Trophoblast cell (in vitro differentiated cells and primary cell): ENCODE results near the gene OXTR.

Experiments
- DNase-seq, 2 donors: peaks; one replicate each; pipeline ENCODE4 v3.0.0-alpha.2; 2016
- H2AFZ ChIP-seq: 2 replicates; pipeline ENCODE4 v1.6.1; 2013; ENCODE audit warnings: low read length, moderate library complexity, mild to moderate bottlenecking; ENCODE audit not compliant: insufficient read depth, poor library complexity
- H2AK5ac ChIP-seq: 2 replicates; pipeline ENCODE4 v1.6.1; 2013; ENCODE audit warnings: mild to moderate bottlenecking, low read length
- H2BK120ac ChIP-seq: 2 replicates; pipeline ENCODE4 v1.6.1; 2013; ENCODE audit warnings: low read length, mild to moderate bottlenecking, moderate library complexity; ENCODE audit not compliant: insufficient read depth, poor library complexity
- H2BK12ac ChIP-seq: 2 replicates; pipeline ENCODE4 v1.6.1; 2013; ENCODE audit warnings: mild to moderate bottlenecking, low read length, moderate library complexity
- H2BK5ac ChIP-seq: 2 replicates; pipeline ENCODE4 v1.6.1; 2013; ENCODE audit warnings: low read length, low read depth, moderate library complexity, mild to moderate bottlenecking; ENCODE audit not compliant: poor library complexity
- H3K14ac ChIP-seq: 2 replicates; pipeline ENCODE4 v1.6.1; 2013; ENCODE audit warnings: mild to moderate bottlenecking, low read length
- H3K18ac ChIP-seq: 2 replicates; pipeline ENCODE4 v1.6.1; 2013; ENCODE audit warnings: mild to moderate bottlenecking, low read length
- H3K23ac ChIP-seq: 2 replicates; pipeline ENCODE4 v1.6.1; 2013; ENCODE audit warnings: low read length
- H3K27ac ChIP-seq: 2 replicates; pipeline ENCODE4 v1.5.1; 2013; ENCODE audit warnings: low read depth, mild to moderate bottlenecking, inconsistent platforms, low read length, moderate library complexity
- H3K27me3 ChIP-seq: 2 replicates; pipeline ENCODE4 v1.6.1; 2013; ENCODE audit warnings: inconsistent platforms, mild to moderate bottlenecking, low read length, moderate library complexity; ENCODE audit not compliant: insufficient read depth
- H3K36me3 ChIP-seq, 2 experiments: 1 replicate in 1 of 2; 2 replicates in 1 of 2; pipeline ENCODE4 v1.6.1; 2013; ENCODE audit warnings: low read length in 2 of 2, mild to moderate bottlenecking in 2 of 2, moderate library complexity in 1 of 2; ENCODE audit not compliant: insufficient read depth in 2 of 2, control insufficient read depth in 1 of 2
- H3K4ac ChIP-seq: 2 replicates; pipeline ENCODE4 v1.6.1; 2013; ENCODE audit warnings: low read depth, mild to moderate bottlenecking, low read length, moderate library complexity
- H3K4me1 ChIP-seq, 2 experiments: 1 replicate in 1 of 2; 2 replicates in 1 of 2; pipeline ENCODE4 v1.6.1; 2013; ENCODE audit warnings: low read length in 2 of 2, mild to moderate bottlenecking in 2 of 2, moderate library complexity in 1 of 2; ENCODE audit not compliant: insufficient read depth in 2 of 2, control insufficient read depth in 1 of 2
- H3K4me2 ChIP-seq: 2 replicates; pipeline ENCODE4 v1.6.1; 2013; ENCODE audit warnings: inconsistent platforms, mild to moderate bottlenecking, low read length, moderate library complexity
- H3K4me3 ChIP-seq: 2 replicates; pipeline ENCODE4 v1.5.1; 2013; ENCODE audit warnings: mild to moderate bottlenecking, low read depth, low read length, inconsistent platforms
- H3K79me1 ChIP-seq: one replicate; pipeline ENCODE4 v1.6.1; 2013; ENCODE audit warnings: low read length
- H3K79me2 ChIP-seq: 2 replicates; pipeline ENCODE4 v1.6.1; 2013; ENCODE audit warnings: low read length, mild to moderate bottlenecking; ENCODE audit not compliant: control insufficient read depth, insufficient read depth, poor library complexity
- H3K9ac ChIP-seq: 2 replicates; pipeline ENCODE4 v1.6.1; 2013; ENCODE audit warnings: mild to moderate bottlenecking, low read length
- H3K9me3 ChIP-seq: 2 replicates; pipeline ENCODE4 v1.6.1; 2013; ENCODE audit warnings: low read depth, mild to moderate bottlenecking, control low read depth, inconsistent platforms, low read length; ENCODE audit not compliant: insufficient read depth
- H4K12ac ChIP-seq: 2 replicates; pipeline ENCODE4 v1.6.1; 2013; ENCODE audit warnings: low read depth, mild to moderate bottlenecking, low read length, moderate library complexity
- H4K8ac ChIP-seq: 2 replicates; pipeline ENCODE4 v1.6.1; 2013; ENCODE audit warnings: low read depth, mild to moderate bottlenecking, low read length, moderate library complexity
- H4K91ac ChIP-seq: one replicate; pipeline ENCODE4 v1.6.1; 2013; ENCODE audit warnings: low read depth, mild to moderate bottlenecking, low read length, moderate library complexity
- WGBS: extraction: QIAGEN DNeasy Blood & Tissue Kit; methylation state at CpG from one replicate; pipeline ENCODE4 v1.1.7; 2013; ENCODE audit warnings: missing lambda C conversion rate; ENCODE audit not compliant: insufficient read length, insufficient coverage; ENCODE audit errors: extremely low coverage; 5-methylcytosine and 5-hydroxymethylcytosine counted together

Gene OXTR

DNA sequence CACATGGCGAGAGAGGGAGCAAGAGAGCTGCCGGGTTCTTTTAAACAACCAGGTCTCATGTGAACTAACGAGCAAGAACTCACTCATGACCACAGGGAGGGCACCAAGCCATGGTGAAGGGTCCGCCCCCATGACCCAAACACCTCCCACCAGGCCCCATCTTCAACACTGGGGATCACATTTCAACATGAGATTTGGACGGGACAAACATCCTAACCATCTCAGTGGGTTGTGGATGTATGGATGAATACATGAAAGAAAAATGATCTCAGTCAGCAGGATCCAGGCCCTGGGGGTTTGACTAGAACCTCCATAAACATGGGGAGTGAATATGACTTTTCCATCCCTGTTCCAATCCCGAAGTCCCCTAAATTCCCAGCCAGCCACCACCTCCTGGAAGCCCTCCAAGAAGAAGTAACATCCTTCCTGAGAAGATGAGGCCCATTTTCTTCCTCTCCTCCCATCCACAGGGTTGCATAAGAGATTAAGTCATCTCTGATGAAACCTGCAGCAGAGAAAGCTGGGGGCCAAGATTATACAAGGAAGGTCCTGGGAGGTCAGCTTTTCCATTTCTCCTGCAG lies 26.3 kb downstream of the OXTR start:
- Histone ChIP-seq H3K36me3 (no peaks in the 10 kb centered on the region), H3K18ac (no peak overlapping the region), H3K4me3 (no peak overlapping the region), H2BK5ac (no peak overlapping the region), H3K4me2 (no peak overlapping the region), H2AFZ (no peak overlapping the region), H4K8ac (no peak overlapping the region), H4K12ac (no peak overlapping the region), H3K27ac (no peak overlapping the region), H3K9ac (no peak overlapping the region), H3K9me3 (peaks cover 3% of the 10 kb centered on the region), H2AK5ac (no peak overlapping the region), H3K27me3 (no peaks in the 10 kb centered on the region), H3K23ac (no peak overlapping the region), H3K4ac (no peak overlapping the region), H3K79me2 (peaks cover 2% of the 10 kb centered on the region), H3K14ac (no peak overlapping the region), H2BK12ac (no peak overlapping the region), H4K91ac (no peak overlapping the region), H2BK120ac (no peak overlapping the region), H3K79me1 (peaks cover 3% of the 10 kb centered on the region), H3K4me1 (peaks cover 15 to 16% of the 10 kb centered on the region in 2 experiments)
- WGBS = no CpG with 5 or more reads among the region's 6 CpGs
- DNase-seq = no peak

DNA sequence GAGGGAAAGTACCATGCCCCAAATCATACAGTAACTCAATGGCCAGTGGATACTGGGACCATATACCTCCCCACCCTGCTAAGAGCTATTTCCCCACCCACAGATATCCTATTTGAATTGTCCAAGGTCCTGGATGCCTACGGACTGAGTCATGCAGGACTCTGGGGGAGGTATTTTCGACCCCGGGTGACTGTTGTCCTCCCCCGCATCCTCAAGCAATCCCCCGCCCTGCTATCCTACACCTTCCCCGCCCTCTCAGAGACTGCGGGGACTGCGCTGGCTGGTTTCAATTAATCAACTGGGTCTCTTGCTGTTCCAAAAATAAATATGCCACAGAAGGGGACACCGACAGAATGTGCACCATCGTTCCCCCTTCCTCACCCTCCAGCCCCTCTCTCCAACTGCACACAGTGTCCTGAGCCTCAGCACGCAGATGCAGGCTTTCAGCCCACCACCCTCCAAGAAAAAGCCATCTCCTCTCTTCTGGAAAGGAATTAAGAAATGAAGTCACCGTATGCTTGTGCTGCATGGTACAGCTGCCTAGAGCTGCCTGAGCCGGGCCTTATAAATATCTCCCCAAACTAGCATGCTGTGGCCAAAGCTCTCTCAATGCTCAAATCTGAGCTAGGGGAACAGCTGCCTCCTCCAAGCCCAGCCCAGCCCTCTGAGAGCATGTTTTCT lies 27.7 kb downstream of the OXTR start:
- Histone ChIP-seq H3K9me3 (peaks cover 4% of the 10 kb centered on the region), H3K14ac (no peak overlapping the region), H3K27ac (no peak overlapping the region), H3K9ac (no peak overlapping the region), H2BK12ac (no peak overlapping the region), H4K8ac (no peak overlapping the region), H3K79me1 (peaks cover 3% of the 10 kb centered on the region), H2AFZ (no peak overlapping the region), H3K27me3 (no peaks in the 10 kb centered on the region), H3K4me1 (peaks cover 15 to 16% of the 10 kb centered on the region in 2 experiments), H3K79me2 (peaks cover 2% of the 10 kb centered on the region), H3K36me3 (no peaks in the 10 kb centered on the region), H4K91ac (no peak overlapping the region), H2AK5ac (no peak overlapping the region), H3K18ac (no peak overlapping the region), H2BK120ac (no peak overlapping the region), H3K4me2 (no peak overlapping the region), H3K23ac (no peak overlapping the region), H4K12ac (no peak overlapping the region), H3K4me3 (no peak overlapping the region), H3K4ac (no peak overlapping the region), H2BK5ac (no peak overlapping the region)
- no CpG with 5 or more reads among the region's 13 CpGs for WGBS
- DNase-seq = peak in 1 of 2 donors; percentile 18

DNA sequence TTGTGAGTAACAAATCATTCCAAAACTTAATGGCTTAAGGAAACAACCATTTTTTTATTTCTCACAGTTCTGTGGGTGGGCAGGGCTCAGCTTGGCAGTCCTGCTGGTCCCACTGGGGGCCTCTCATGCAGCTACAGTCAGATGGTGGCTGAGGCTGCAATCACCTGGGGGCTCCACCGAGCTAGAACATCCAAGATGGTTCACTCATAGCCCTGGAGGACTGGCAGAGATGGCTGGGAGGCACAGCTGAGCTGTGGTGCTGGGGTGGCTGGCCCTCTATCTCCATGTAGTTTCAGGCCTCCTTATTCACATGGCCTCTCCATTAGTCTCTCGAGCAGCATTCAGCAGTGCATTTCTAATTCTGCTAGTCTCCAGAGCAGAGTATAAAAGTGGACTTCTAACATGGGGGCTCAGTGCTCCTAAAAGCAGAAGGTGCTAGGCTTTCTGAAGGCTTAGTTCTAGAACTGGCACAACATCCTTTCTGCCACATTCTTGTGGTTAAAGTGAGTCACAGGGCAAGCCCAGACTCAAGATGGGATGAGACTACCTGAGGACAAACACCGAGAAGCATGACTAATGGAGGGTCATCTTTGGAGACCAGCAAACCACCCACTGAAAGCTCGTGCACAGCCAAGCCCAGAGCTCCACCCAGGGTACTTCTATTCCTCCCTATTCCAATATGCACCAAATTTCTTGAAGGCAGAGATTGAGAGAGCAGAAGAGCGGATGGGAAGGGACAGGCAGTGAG lies 29.5 kb downstream of the OXTR start:
- H4K91ac ChIP-seq = no peak overlapping the region
- no peak overlapping the region for H3K4me3 ChIP-seq
- peaks cover 15 to 16% of the 10 kb centered on the region in 2 experiments for H3K4me1 ChIP-seq
- WGBS = no CpG with 5 or more reads among the region's 5 CpGs
- no peak overlapping the region for H4K12ac ChIP-seq
- peaks cover 4% of the 10 kb centered on the region for H3K9me3 ChIP-seq
- no peak overlapping the region for H3K27ac ChIP-seq
- H3K36me3 ChIP-seq = no peaks in the 10 kb centered on the region
- peak; percentile 29 to 48 for DNase-seq
- no peak overlapping the region for H2BK120ac ChIP-seq
- no peak overlapping the region for H2BK5ac ChIP-seq
- H3K23ac ChIP-seq = no peak overlapping the region
- H3K27me3 ChIP-seq = no peaks in the 10 kb centered on the region
- no peak overlapping the region for H3K9ac ChIP-seq
- H3K18ac ChIP-seq = no peak overlapping the region
- H2BK12ac ChIP-seq = no peak overlapping the region
- peaks cover 2% of the 10 kb centered on the region for H3K79me2 ChIP-seq
- H2AK5ac ChIP-seq = no peak overlapping the region
- H2AFZ ChIP-seq = no peak overlapping the region
- H3K4me2 ChIP-seq = no peak overlapping the region
- no peak overlapping the region for H3K4ac ChIP-seq
- H3K79me1 ChIP-seq = peaks cover 3% of the 10 kb centered on the region
- no peak overlapping the region for H4K8ac ChIP-seq
- H3K14ac ChIP-seq = no peak overlapping the region

DNA sequence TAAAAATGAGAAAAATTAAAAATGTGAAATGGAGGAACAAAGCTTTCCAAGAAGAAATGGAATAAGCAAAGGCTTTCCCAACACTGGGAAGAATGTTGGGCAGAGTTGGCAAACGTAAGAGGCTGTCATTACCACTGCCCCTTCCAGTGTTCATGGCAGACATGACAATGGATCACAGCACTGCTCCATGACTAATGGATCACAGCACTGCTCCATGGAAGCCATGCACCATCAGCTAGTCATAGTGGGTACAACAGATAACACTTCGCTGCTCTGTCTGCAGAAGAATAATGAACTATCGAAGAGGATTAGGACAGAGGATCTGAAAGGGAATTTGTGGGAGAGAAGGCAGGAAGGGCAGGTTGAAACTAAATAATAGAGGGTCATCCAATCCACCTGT lies 30.8 kb downstream of the OXTR start:
- Histone ChIP-seq H2AK5ac (no peak overlapping the region), H2BK12ac (no peak overlapping the region), H2AFZ (no peak overlapping the region), H3K4me1 (peaks cover 15 to 16% of the 10 kb centered on the region in 2 experiments), H3K27ac (no peak overlapping the region), H4K91ac (no peak overlapping the region), H3K4me2 (no peak overlapping the region), H3K23ac (no peak overlapping the region), H4K12ac (no peak overlapping the region), H3K18ac (no peak overlapping the region), H3K4me3 (no peak overlapping the region), H2BK120ac (no peak overlapping the region), H3K79me1 (peaks cover 3% of the 10 kb centered on the region), H3K9me3 (peaks cover 4% of the 10 kb centered on the region), H2BK5ac (no peak overlapping the region), H3K36me3 (no peaks in the 10 kb centered on the region), H3K9ac (no peak overlapping the region), H3K79me2 (peaks cover 2% of the 10 kb centered on the region), H3K14ac (no peak overlapping the region), H3K4ac (no peak overlapping the region), H3K27me3 (no peaks in the 10 kb centered on the region), H4K8ac (no peak overlapping the region)
- no CpG with 5 or more reads among the region's 3 CpGs for WGBS
- no peak for DNase-seq
